Panc1 (cell line): Measurements from ENCODE around the gene SLC22A23. TPM values are rescaled to one million over a fixed set of nuclear protein-coding genes. Genes with fewer than 3 reads are reported as not detected.

Source experiments
- ATAC-seq: fragments of 200-7000 bp; cut with Tn5 transposase; 2 replicates; pipeline ENCODE4 v1.9.1; 2020; ENCODE audit warnings: mild to moderate bottlenecking, moderate library complexity
- BruUV-seq: library from RNA; stranded (reverse); fragments of 400-500 nt; replicated peaks from 2 replicates; lab custom pipeline; 2021; lab: Mats Ljungman, UMichigan
- CTCF ChIA-PET: fragments of 300-600 bp; sonication (Branson Sonifier 250); formaldehyde crosslinking; loops from one replicate; lab custom pipeline; 2022; ENCODE audit warnings: antibody characterized with exemption; lab: Charles Lee
- POLR2A ChIA-PET: fragments of 300-600 bp; sonication (Branson Sonifier 250); formaldehyde crosslinking; loops from one replicate; lab custom pipeline; 2022; ENCODE audit warnings: antibody characterized with exemption; lab: Charles Lee
- DNase-seq: peaks from one replicate; pipeline ENCODE4 v3.0.0-alpha.2; 2010; ENCODE audit warnings: low read depth, low spot score
- H3K27ac ChIP-seq: 2 replicates; pipeline ENCODE4 v1.5.1; 2011; ENCODE audit warnings: mild to moderate bottlenecking, low read length, inconsistent platforms
- H3K27me3 ChIP-seq: fragments of 200-500 bp; sonication (Bioruptor generic); 2 replicates; pipeline ENCODE4 v1.6.0; 2014; ENCODE audit warnings: low read length, inconsistent platforms; ENCODE audit not compliant: control insufficient read depth, insufficient read depth
- H3K36me3 ChIP-seq: fragments of 200-500 bp; sonication (Bioruptor generic); 2 replicates; pipeline ENCODE4 v1.5.1; 2014; ENCODE audit warnings: inconsistent platforms, mild to moderate bottlenecking, low read length, moderate library complexity; ENCODE audit not compliant: control insufficient read depth, insufficient read depth
- H3K4me1 ChIP-seq: 2 replicates; pipeline ENCODE4 v1.5.1; 2011; ENCODE audit warnings: inconsistent platforms, mild to moderate bottlenecking, low read length, moderate library complexity; ENCODE audit not compliant: control insufficient read depth, insufficient read depth
- H3K4me3 ChIP-seq, 2 experiments: 2 replicates each; pipeline ENCODE4 v1.5.1; 2011 to 2012; ENCODE audit warnings: low read depth in 2 of 2, low read length in 2 of 2, mild to moderate bottlenecking in 2 of 2, inconsistent platforms in 1 of 2, moderate library complexity in 1 of 2
- H3K9me3 ChIP-seq: fragments of 200-500 bp; sonication (Bioruptor generic); 2 replicates; pipeline ENCODE4 v1.5.1; 2014; ENCODE audit warnings: low read depth, mild to moderate bottlenecking, inconsistent platforms, low read length, moderate library complexity; ENCODE audit not compliant: control insufficient read depth, insufficient read depth
- CTCF ChIP-seq: fragments of 450-650 bp; IDR thresholded peaks from 2 replicates; pipeline ENCODE4 v1.5.1; 2017; ENCODE audit warnings: mild to moderate bottlenecking
- POLR2AphosphoS5 ChIP-seq: IDR thresholded peaks from 2 replicates; pipeline ENCODE4 v1.6.1; 2012; ENCODE audit warnings: mild to moderate bottlenecking, low read depth, low read length, moderate library complexity
- REST ChIP-seq, 2 experiments: IDR thresholded peaks; 2 replicates each; pipeline ENCODE4 v1.6.1; 2011 to 2012; ENCODE audit warnings: low read depth in 2 of 2, control low read depth in 1 of 2, low read length in 1 of 2, mild to moderate bottlenecking in 1 of 2, moderate library complexity in 1 of 2; ENCODE audit not compliant: insufficient read depth in 1 of 2
- SIN3A ChIP-seq: IDR thresholded peaks from 2 replicates; pipeline ENCODE4 v1.6.1; 2012; ENCODE audit warnings: low read depth, mild to moderate bottlenecking, low read length, moderate library complexity, borderline replicate concordance; ENCODE audit not compliant: insufficient read depth
- TCF7L2 ChIP-seq: IDR thresholded peaks from 2 replicates; pipeline ENCODE4 v1.6.1; 2011; ENCODE audit warnings: mild to moderate bottlenecking, low read depth, low read length, inconsistent platforms
- in situ Hi-C: cut with HindIII; loops from 2 replicates; pipeline ENCODE4 v1.10.0; 2016; ENCODE audit warnings: low sequenced_read_pairs, low pct_unique_long_range_greater_than_20kb
- intact Hi-C: fragments of 100-400 bp; cut with micrococcal nuclease; formaldehyde crosslinking; loops from one replicate; pipeline ENCODE4 v1.10.0; 2022; ENCODE audit not compliant: unreplicated experiment
- total RNA-seq: library from RNA; stranded (reverse); gene quantifications from one replicate; pipeline ENCODE4 v1.2.1, GENCODE V29; 2021; ENCODE audit not compliant: unreplicated experiment

The SLC22A23 gene
- total RNA-seq, 1 experiment from 2014 or later, result 4.5 TPM

GRCh38 chr6:3252861-3253596 is 203.8 kb downstream of the SLC22A23 start:
- intact Hi-C loops, result loop anchor here (10.0 kb wide), 1 partner anchor 258 kb away; the partner anchor contains the start of gene NQO2
- in situ Hi-C loops, result no loop called here
- CTCF ChIA-PET, result interaction anchor here (0.5 to 0.6 kb wide), 2 partner anchors 117 to 708 kb away, joined by 3 read pairs; no protein-coding TSS in a partner anchor

GRCh38 chr6:3252369-3252768 is 204.5 kb downstream of the SLC22A23 start:
- Histone ChIP-seq H3K36me3 (no peaks in the 10 kb centered on the region), H3K27ac (no peak overlapping the region), H3K27me3 (no peaks in the 10 kb centered on the region), H3K9me3 (no peaks in the 10 kb centered on the region), H3K4me3 (no peak overlapping the region), H3K4me1 (peaks cover 11% of the 10 kb centered on the region; the same call in 1 of the 2 replicates)
- in situ Hi-C loops (no loop called here), intact Hi-C loops (loop anchor here (10.0 kb wide), 1 partner anchor 258 kb away; the partner anchor contains the start of gene NQO2)
- ChIA-PET POLR2A (no interaction called here), CTCF (interaction anchor here (0.5 to 1.5 kb wide), 4 partner anchors 92 to 707 kb away, joined by 3 to 6 read pairs (median 4); no protein-coding TSS in a partner anchor)
- no TSS peak for BruUV-seq
- DNase-seq (no peak), ATAC-seq (no peak)
- TF ChIP-seq CTCF, result no peak
- TF ChIP-seq TCF7L2, result no peak
- no peak for TF ChIP-seq REST (IDR thresholded peaks at IDR 0.05; ENCODE audit: insufficient read depth in 1 of 2, low read depth in 2 of 2, low read length in 1 of 2)
- no peak for TF ChIP-seq POLR2AphosphoS5

More at GRCh38 chr6:3252861-3253596, 203.8 kb downstream of the SLC22A23 start:
- no peak overlapping the region for H3K27ac ChIP-seq
- ATAC-seq, result no peak
- H3K4me1 ChIP-seq, result peaks cover 9% of the 10 kb centered on the region; the same call in 1 of the 2 replicates
- no peaks in the 10 kb centered on the region for H3K27me3 ChIP-seq
- DNase-seq, result no peak
- H3K9me3 ChIP-seq, result no peaks in the 10 kb centered on the region
- BruUV-seq, result no TSS peak
- no peak overlapping the region for H3K4me3 ChIP-seq
- H3K36me3 ChIP-seq, result no peaks in the 10 kb centered on the region
- POLR2A ChIA-PET, result no interaction called here
- TF ChIP-seq SIN3A, result no peak
- TF ChIP-seq REST (IDR thresholded peaks at IDR 0.05; ENCODE audit: insufficient read depth in 1 of 2, low read depth in 2 of 2, low read length in 1 of 2), result no peak
- no peak for TF ChIP-seq CTCF
- no peak for TF ChIP-seq POLR2AphosphoS5
- no peak for TF ChIP-seq TCF7L2
